Dendritic cell treated with granulocyte-macrophage colony-stimulating factor and Interleukin-4, amounts not matched to agents 40 ng/mL and 50 ng/mL, for 4 days (primary cell): ENCODE data around the gene TMEM120A.

ENCODE experiments used
- H3K27ac Mint-ChIP-seq: one replicate; pipeline ENCODE4 v1.8.0; 2022; ENCODE audit warnings: mild to moderate bottlenecking, mixed read lengths
- H3K27me3 Mint-ChIP-seq: one replicate; pipeline ENCODE4 v1.8.0; 2022; ENCODE audit warnings: mild to moderate bottlenecking, mixed read lengths
- H3K36me3 Mint-ChIP-seq: one replicate; pipeline ENCODE4 v1.8.0; 2022; ENCODE audit warnings: low read depth, mixed read lengths
- H3K4me1 Mint-ChIP-seq: one replicate; pipeline ENCODE4 v1.8.0; 2022; ENCODE audit warnings: low read depth, mixed read lengths
- H3K4me3 Mint-ChIP-seq: one replicate; pipeline ENCODE4 v1.8.0; 2022; ENCODE audit warnings: mild to moderate bottlenecking, moderate library complexity, mixed read lengths
- H3K9me3 Mint-ChIP-seq: one replicate; pipeline ENCODE4 v1.8.0; 2022; ENCODE audit warnings: mixed read lengths
- intact Hi-C: fragments of 100-400 bp; cut with micrococcal nuclease; formaldehyde crosslinking; loops from one replicate; pipeline ENCODE4 v1.15.0; 2022

Gene TMEM120A

GRCh38 chr7:75981453-75982305 is 12.7 kb downstream of the TMEM120A start:
- H3K4me3 Mint-ChIP-seq = no peak overlapping the region
- no peaks in the 10 kb centered on the region for H3K27me3 Mint-ChIP-seq
- H3K4me1 Mint-ChIP-seq = no peaks in the 10 kb centered on the region
- intact Hi-C loops = no loop called here
- H3K9me3 Mint-ChIP-seq = no peaks in the 10 kb centered on the region
- H3K27ac Mint-ChIP-seq = no peak overlapping the region
- peaks cover 97% of the 10 kb centered on the region for H3K36me3 Mint-ChIP-seq

GRCh38 chr7:75981203-75981452 is 13.3 kb downstream of the TMEM120A start:
- intact Hi-C loops = no loop called here
- H3K9me3 Mint-ChIP-seq = no peaks in the 10 kb centered on the region
- no peak overlapping the region for H3K4me3 Mint-ChIP-seq
- peaks cover 97% of the 10 kb centered on the region for H3K36me3 Mint-ChIP-seq
- no peaks in the 10 kb centered on the region for H3K27me3 Mint-ChIP-seq
- no peaks in the 10 kb centered on the region for H3K4me1 Mint-ChIP-seq
- H3K27ac Mint-ChIP-seq = no peak overlapping the region

- Mint-ChIP-seq H3K4me1 (no peaks in the 10 kb centered on the region), H3K9me3 (no peaks in the 10 kb centered on the region), H3K27me3 (no peaks in the 10 kb centered on the region), H3K36me3 (peaks cover 97% of the 10 kb centered on the region), H3K4me3 (no peak overlapping the region), H3K27ac (no peak overlapping the region)
- intact Hi-C loops = no loop called here
These were observed 13.8 kb downstream of the TMEM120A start for GRCh38 chr7:75980430-75981202.

GRCh38 chr7:75979759-75980429 is 14.5 kb downstream of the TMEM120A start:
- no peak overlapping the region for H3K4me3 Mint-ChIP-seq
- no peaks in the 10 kb centered on the region for H3K27me3 Mint-ChIP-seq
- H3K27ac Mint-ChIP-seq = no peak overlapping the region
- H3K4me1 Mint-ChIP-seq = no peaks in the 10 kb centered on the region
- intact Hi-C loops = no loop called here
- H3K9me3 Mint-ChIP-seq = no peaks in the 10 kb centered on the region
- peaks cover 97% of the 10 kb centered on the region for H3K36me3 Mint-ChIP-seq

GRCh38 chr7:75977743-75978142 is 16.7 kb downstream of the TMEM120A start:
- Mint-ChIP-seq H3K4me1 (peaks cover under 1% of the 10 kb centered on the region), H3K27me3 (no peaks in the 10 kb centered on the region), H3K27ac (no peak overlapping the region), H3K9me3 (no peaks in the 10 kb centered on the region), H3K4me3 (no peak overlapping the region), H3K36me3 (peaks cover 97% of the 10 kb centered on the region)
- intact Hi-C loops = no loop called here

GRCh38 chr7:75971961-75972763 is 22.2 kb downstream of the TMEM120A start:
- H3K27ac Mint-ChIP-seq = no peak overlapping the region
- peaks cover 48% of the 10 kb centered on the region for H3K4me1 Mint-ChIP-seq
- intact Hi-C loops = no loop called here
- peaks cover 3% of the 10 kb centered on the region for H3K27me3 Mint-ChIP-seq
- no peak overlapping the region for H3K4me3 Mint-ChIP-seq
- H3K9me3 Mint-ChIP-seq = no peaks in the 10 kb centered on the region
- H3K36me3 Mint-ChIP-seq = peaks cover 90% of the 10 kb centered on the region

- no peaks in the 10 kb centered on the region for H3K9me3 Mint-ChIP-seq
- intact Hi-C loops = no loop called here
- H3K4me3 Mint-ChIP-seq = no peak overlapping the region
- peaks cover 88% of the 10 kb centered on the region for H3K36me3 Mint-ChIP-seq
- peaks cover 55% of the 10 kb centered on the region for H3K4me1 Mint-ChIP-seq
- peaks cover 3% of the 10 kb centered on the region for H3K27me3 Mint-ChIP-seq
- H3K27ac Mint-ChIP-seq = no peak overlapping the region
These were observed 23.0 kb downstream of the TMEM120A start for GRCh38 chr7:75971309-75971960.

DNA sequence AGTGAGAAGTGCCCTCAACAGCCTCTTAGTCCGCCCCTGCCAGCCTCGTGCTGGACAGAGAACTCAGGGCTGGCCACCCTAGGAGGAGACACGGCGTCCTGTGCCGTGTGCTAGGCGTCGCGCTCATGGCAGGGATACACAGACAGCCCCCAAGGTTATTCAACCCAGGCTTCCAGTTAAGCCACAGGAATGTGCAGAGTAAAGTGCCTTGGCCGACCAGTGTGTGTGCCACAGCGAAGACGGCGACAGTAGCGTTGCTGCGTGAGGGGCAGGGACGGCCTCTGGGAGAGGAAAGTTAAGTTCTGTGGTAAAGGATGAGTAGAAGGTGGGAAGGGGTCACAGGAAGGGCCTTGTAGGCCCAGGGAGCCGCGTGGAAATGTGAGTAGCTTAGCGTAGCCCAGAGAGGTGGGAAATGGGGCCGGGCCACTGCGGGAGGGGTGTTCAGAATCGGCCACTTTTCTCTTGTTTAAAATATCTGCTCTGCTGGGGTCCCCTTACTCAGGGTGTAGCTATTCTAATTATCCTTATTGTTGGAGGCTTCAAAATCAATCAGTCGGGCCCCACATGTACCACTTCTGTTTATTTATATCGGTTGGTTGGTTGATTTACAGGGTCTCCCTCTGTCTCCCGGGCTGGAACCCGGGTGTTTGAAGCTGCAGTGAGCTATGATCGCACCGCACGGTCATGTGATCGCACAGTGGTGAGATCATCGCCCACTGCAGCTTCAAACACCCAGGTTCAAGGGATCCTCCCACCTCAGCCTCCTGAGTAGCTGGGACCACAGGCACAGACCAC is 24.5 kb downstream of the TMEM120A start:
- no peak overlapping the region for H3K4me3 Mint-ChIP-seq
- no peaks in the 10 kb centered on the region for H3K9me3 Mint-ChIP-seq
- intact Hi-C loops = no loop called here
- H3K4me1 Mint-ChIP-seq = peaks cover 66% of the 10 kb centered on the region
- H3K27me3 Mint-ChIP-seq = peaks cover 7% of the 10 kb centered on the region
- peak overlapping the region; percentile 52 for H3K27ac Mint-ChIP-seq
- peaks cover 88% of the 10 kb centered on the region for H3K36me3 Mint-ChIP-seq

- no peak overlapping the region for H3K4me3 Mint-ChIP-seq
- no peaks in the 10 kb centered on the region for H3K9me3 Mint-ChIP-seq
- intact Hi-C loops = no loop called here
- peaks cover 86% of the 10 kb centered on the region for H3K36me3 Mint-ChIP-seq
- H3K27ac Mint-ChIP-seq = no peak overlapping the region
- peaks cover 7% of the 10 kb centered on the region for H3K27me3 Mint-ChIP-seq
- H3K4me1 Mint-ChIP-seq = peaks cover 66% of the 10 kb centered on the region
These were observed 25.2 kb downstream of the TMEM120A start for GRCh38 chr7:75969182-75969581.

DNA sequence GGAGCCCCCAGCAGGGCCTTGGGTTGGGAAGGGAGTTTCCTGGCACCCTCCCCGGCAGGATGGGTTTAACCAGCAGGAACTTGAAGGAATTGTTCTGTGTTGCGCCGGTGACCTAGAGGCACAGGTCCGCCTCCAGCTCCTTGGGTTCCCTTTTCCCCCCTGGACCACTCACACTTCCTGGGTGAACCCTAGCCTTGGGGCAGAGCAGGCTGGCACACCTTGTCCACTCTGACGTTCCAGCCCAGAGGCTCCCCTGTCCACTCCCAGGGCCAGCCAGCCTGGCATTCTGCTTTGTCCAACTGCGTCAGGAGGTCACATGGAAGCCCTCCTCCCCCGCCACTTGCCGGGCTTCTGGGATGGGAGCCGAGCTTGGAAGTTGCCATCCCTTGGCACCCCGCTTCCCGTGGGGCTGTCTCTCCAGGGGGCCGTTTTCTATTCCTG is 25.8 kb downstream of the TMEM120A start:
- Mint-ChIP-seq H3K27me3 (peaks cover 7% of the 10 kb centered on the region), H3K27ac (no peak overlapping the region), H3K4me1 (peaks cover 67% of the 10 kb centered on the region), H3K4me3 (no peak overlapping the region), H3K9me3 (no peaks in the 10 kb centered on the region), H3K36me3 (peaks cover 83% of the 10 kb centered on the region)
- intact Hi-C loops = no loop called here

GRCh38 chr7:75968012-75968411 is 26.4 kb downstream of the TMEM120A start:
- Mint-ChIP-seq H3K36me3 (peaks cover 83% of the 10 kb centered on the region), H3K4me3 (peak overlapping the region; percentile 64), H3K27me3 (peaks cover 7% of the 10 kb centered on the region), H3K27ac (peak overlapping the region; percentile 27), H3K9me3 (no peaks in the 10 kb centered on the region), H3K4me1 (peaks cover 72% of the 10 kb centered on the region)
- intact Hi-C loops = no loop called here

GRCh38 chr7:75967487-75967997 is 26.9 kb downstream of the TMEM120A start:
- H3K27ac Mint-ChIP-seq = peak overlapping the region; percentile 27
- H3K27me3 Mint-ChIP-seq = peaks cover 7% of the 10 kb centered on the region
- H3K9me3 Mint-ChIP-seq = no peaks in the 10 kb centered on the region
- H3K36me3 Mint-ChIP-seq = peaks cover 83% of the 10 kb centered on the region
- peaks cover 73% of the 10 kb centered on the region for H3K4me1 Mint-ChIP-seq
- peak overlapping the region; percentile 64 for H3K4me3 Mint-ChIP-seq
- intact Hi-C loops = no loop called here
